ENCODE results near the gene LRRC1. TPM values are rescaled to one million over a fixed set of nuclear protein-coding genes. Genes with fewer than 3 reads are reported as not detected.

Gene LRRC1
- total RNA-seq, 1 donor, result 18.6 TPM

DNA sequence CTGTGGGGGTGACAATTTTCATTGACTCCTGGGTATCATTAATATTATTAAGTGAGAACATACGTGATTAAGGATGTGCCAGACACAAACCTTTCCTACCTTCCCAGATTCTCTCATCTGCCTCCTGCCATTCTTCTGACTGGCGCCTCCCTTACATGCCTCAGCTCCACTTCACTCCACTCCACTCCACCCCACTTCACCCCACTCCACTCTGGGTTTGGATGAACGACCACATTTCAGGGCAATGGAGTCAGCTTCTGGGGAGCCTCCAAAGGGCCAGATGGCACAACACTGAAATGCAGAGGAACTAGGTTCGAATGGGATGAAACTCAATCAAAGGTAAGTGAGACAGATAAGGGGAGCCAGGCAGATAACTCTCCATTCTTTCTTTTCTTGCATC is 40.5 kb upstream of the LRRC1 start:
- no peak overlapping the region for H3K4me3 ChIP-seq (ENCODE audit: low read depth, low read length)
- no peak for DNase-seq (ENCODE audit: low read depth)
- TF ChIP-seq, protein P1, sequence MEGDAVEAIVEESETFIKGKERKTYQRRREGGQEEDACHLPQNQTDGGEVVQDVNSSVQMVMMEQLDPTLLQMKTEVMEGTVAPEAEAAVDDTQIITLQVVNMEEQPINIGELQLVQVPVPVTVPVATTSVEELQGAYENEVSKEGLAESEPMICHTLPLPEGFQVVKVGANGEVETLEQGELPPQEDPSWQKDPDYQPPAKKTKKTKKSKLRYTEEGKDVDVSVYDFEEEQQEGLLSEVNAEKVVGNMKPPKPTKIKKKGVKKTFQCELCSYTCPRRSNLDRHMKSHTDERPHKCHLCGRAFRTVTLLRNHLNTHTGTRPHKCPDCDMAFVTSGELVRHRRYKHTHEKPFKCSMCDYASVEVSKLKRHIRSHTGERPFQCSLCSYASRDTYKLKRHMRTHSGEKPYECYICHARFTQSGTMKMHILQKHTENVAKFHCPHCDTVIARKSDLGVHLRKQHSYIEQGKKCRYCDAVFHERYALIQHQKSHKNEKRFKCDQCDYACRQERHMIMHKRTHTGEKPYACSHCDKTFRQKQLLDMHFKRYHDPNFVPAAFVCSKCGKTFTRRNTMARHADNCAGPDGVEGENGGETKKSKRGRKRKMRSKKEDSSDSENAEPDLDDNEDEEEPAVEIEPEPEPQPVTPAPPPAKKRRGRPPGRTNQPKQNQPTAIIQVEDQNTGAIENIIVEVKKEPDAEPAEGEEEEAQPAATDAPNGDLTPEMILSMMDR (IDR thresholded peaks at IDR 0.05; ENCODE audit: insufficient read depth, low read depth, low read length), result no peak

DNA sequence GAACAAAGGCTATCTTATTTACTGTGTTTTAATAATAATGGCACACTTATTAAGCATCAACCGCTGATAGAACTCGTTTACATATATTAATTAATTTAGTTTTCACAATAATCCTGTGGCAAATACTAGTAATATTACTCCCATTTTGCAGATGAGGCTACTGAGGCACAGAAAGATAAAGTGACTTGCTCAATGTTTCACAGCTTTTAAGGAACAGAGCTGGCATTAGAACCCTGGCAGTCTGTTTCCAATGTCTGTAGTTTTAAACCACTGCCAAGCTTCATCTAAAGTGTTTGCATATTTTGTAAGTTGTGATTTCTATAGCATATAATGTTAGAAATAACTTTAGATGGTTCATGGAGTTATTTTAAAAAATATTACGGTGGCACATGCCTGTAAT is 38.4 kb upstream of the LRRC1 start:
- no peak for DNase-seq (ENCODE audit: low read depth)
- H3K4me3 ChIP-seq (ENCODE audit: low read depth, low read length), result no peak overlapping the region
- TF ChIP-seq, protein P1 (IDR thresholded peaks at IDR 0.05; ENCODE audit: insufficient read depth, low read depth, low read length), result no peak

DNA sequence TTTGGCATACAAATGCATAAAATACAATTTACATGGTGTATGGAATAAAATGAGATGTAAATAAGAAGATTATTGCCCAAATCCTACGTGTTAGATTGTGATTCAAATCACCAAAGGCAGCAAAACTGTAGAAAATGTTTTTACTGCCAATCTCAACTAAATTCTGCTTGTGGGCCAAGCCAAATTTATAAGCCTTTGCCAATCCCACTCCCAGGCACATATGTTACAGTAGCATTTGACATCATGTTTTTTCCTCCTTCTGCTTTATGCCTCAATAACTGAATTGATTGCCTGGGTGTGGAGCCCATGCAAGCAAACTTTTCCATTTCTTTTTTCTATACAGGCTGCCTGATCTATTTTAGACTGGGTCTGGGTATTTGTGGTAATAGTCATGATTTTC is 36.3 kb upstream of the LRRC1 start:
- TF ChIP-seq, protein P1 (IDR thresholded peaks at IDR 0.05; ENCODE audit: insufficient read depth, low read depth, low read length), result no peak
- H3K4me3 ChIP-seq (ENCODE audit: low read depth, low read length), result no peak overlapping the region
- DNase-seq (ENCODE audit: low read depth), result no peak

DNA sequence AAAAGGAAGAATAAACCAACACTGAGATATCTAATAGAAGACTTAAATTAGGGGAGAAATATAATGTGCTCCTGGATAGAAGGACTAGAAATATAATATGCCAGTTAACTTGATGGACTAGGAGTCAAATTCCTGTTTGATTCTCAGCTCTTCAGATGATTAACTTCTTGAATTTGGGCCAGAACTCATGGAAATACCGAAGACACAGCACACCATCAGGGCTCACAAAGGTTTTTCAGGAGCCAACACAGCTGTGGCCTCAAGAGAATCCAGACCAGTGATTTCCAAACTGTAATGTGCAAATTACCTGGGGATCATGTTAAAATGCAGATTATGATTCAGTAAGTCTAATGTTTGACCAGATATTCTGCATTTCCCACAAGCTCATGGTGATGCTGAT is 33.8 kb upstream of the LRRC1 start:
- DNase-seq (ENCODE audit: low read depth), result no peak
- H3K4me3 ChIP-seq (ENCODE audit: low read depth, low read length), result no peak overlapping the region
- TF ChIP-seq, protein P1 (IDR thresholded peaks at IDR 0.05; ENCODE audit: insufficient read depth, low read depth, low read length), result no peak

DNA sequence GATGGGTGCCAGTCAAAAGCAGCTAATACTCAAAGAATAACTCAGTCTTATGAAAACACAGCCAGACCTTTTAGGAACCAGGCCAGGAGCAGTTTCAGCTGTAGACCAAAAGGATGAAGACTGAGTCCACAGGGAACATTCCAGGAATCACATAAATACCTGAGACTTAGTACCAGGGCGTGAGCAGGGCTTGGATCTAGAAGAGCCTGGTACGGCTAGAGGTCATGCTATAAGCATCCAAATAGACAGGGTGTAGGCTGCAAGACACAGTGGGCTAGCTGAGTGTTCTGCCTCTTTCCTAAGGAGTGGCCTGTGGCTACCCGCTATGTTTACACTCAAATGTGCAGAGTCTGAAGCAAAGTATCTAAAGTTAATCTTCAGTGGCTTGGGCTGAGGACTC is 29.5 kb upstream of the LRRC1 start:
- TF ChIP-seq, protein P1 (IDR thresholded peaks at IDR 0.05; ENCODE audit: insufficient read depth, low read depth, low read length), result no peak
- DNase-seq (ENCODE audit: low read depth), result peak; percentile 74
- H3K4me3 ChIP-seq (ENCODE audit: low read depth, low read length), result no peak overlapping the region

DNA sequence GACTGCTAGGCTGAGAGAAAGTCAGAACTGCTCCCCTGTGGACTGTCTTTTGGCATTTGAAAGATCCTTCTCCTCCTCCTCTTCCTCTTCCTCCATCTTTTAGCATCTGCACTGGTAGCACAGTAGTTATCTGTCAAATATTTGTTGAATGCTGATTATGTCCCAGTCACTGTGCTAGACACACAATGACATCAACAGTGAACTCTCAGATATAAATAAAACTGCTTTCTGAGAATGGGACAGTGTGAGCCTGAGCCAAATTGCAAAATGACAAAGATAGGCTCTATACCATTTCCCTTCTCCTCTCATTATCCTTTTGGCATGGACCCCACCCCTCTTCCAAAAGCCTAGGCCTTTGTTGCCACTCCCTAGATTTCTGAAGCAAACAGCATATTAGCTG is 27.9 kb upstream of the LRRC1 start:
- no peak for DNase-seq (ENCODE audit: low read depth)
- no peak overlapping the region for H3K4me3 ChIP-seq (ENCODE audit: low read depth, low read length)
- TF ChIP-seq, protein P1 (IDR thresholded peaks at IDR 0.05; ENCODE audit: insufficient read depth, low read depth, low read length), result no peak

DNA sequence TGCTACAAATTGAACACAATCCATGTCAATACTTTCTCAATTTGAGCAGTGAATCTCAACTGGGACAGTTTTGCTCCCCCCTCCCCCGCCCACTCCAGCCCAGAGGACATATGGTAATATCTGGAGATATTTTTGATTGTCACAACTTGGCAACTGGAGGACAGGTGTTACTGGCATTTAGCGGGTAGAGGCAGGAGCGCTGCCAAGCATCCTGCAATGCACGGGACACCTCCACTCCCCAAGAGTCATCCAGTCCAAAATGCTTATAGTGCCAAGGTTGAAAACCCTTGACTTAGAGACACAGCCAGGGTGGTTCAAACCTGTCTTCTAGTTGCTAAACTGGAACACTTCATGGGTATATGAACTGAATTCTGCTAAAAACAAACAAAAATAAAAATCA is 26.9 kb upstream of the LRRC1 start:
- DNase-seq (ENCODE audit: low read depth), result no peak
- H3K4me3 ChIP-seq (ENCODE audit: low read depth, low read length), result no peak overlapping the region
- TF ChIP-seq, protein P1 (IDR thresholded peaks at IDR 0.05; ENCODE audit: insufficient read depth, low read depth, low read length), result no peak
